Endothelial cell of umbilical vein (primary cell): ENCODE measurements around the gene BDKRB2.

Experiments
- EZH2 ChIP-seq: IDR thresholded peaks from 2 replicates; pipeline ENCODE4 v1.6.1; 2012; ENCODE audit warnings: borderline replicate concordance, low read depth, mild to moderate bottlenecking, moderate library complexity, low read length, inconsistent platforms; ENCODE audit not compliant: severe bottlenecking
- POLR2A ChIP-seq: IDR thresholded peaks from 2 replicates; pipeline ENCODE4 v1.6.1; 2012; ENCODE audit warnings: low read depth, mild to moderate bottlenecking, control low read depth, low read length
- POLR2AphosphoS5 ChIP-seq: IDR thresholded peaks from 2 replicates; pipeline ENCODE4 v1.6.1; 2012; ENCODE audit warnings: low read depth, mild to moderate bottlenecking, control low read depth, low read length, moderate library complexity; ENCODE audit not compliant: insufficient read depth
- TF ChIP-seq, protein P1 (sequence below), 2 donors: IDR thresholded peaks; 1 replicate in 1 of 2; 2 replicates in 1 of 2; pipeline ENCODE4 v1.5.1; 2011; ENCODE audit warnings: low read length in 2 of 2, mild to moderate bottlenecking in 2 of 2, moderate library complexity in 2 of 2, control low read depth in 1 of 2, inconsistent platforms in 1 of 2, low read depth in 1 of 2; ENCODE audit not compliant: insufficient read depth in 1 of 2; ENCODE audit errors: extremely low read depth in 1 of 2

DNA sequence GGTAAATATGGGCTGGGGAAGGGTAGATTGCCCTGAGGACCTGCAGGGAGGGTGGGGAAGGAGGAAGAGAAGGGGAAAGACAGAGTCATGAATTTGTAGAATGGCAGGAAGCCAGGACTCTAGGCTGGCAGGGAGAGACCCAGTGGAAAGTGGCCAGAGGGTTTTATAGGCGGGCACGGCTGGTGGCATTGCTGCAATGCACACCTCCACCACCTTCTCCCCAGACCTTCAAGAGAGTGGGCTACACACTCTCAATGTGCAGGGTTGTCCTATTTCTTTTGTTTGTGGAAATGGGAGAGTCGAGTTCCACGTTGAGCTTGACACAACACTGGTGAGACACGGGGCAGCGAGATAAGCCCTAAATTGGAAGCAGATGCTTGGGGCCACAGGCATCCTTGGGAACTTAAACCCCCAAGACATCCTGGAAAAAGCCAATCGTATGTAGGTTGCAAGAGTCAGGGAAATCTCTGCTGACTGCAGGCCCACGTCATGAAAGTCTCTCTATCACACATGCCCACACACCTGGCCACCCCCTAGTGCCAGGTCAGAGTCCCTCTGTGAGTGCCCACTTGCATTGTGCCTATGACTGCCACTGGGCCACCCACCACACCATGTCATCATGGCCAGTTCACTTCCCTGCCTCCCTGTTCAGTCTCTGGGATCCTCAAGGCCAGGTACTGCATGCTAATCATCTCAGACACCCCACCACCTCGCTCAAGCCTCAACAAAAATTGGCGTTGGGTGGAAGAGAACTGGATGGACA, 38.0 kb upstream of the BDKRB2 start:
- TF ChIP-seq, protein P1, sequence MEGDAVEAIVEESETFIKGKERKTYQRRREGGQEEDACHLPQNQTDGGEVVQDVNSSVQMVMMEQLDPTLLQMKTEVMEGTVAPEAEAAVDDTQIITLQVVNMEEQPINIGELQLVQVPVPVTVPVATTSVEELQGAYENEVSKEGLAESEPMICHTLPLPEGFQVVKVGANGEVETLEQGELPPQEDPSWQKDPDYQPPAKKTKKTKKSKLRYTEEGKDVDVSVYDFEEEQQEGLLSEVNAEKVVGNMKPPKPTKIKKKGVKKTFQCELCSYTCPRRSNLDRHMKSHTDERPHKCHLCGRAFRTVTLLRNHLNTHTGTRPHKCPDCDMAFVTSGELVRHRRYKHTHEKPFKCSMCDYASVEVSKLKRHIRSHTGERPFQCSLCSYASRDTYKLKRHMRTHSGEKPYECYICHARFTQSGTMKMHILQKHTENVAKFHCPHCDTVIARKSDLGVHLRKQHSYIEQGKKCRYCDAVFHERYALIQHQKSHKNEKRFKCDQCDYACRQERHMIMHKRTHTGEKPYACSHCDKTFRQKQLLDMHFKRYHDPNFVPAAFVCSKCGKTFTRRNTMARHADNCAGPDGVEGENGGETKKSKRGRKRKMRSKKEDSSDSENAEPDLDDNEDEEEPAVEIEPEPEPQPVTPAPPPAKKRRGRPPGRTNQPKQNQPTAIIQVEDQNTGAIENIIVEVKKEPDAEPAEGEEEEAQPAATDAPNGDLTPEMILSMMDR (IDR thresholded peaks at IDR 0.05; ENCODE audit: extremely low read depth in 1 of 2, insufficient read depth in 1 of 2, low read depth in 1 of 2, low read length in 2 of 2), result no peak
- TF ChIP-seq EZH2 (no peak), POLR2A (no peak), POLR2AphosphoS5 (no peak)
